Measurements from ENCODE around the gene KLF7. TPM values are rescaled to one million over a fixed set of nuclear protein-coding genes. Genes with fewer than 3 reads are reported as not detected.

The KLF7 gene
- polyA plus RNA-seq, 3 donors: 9.4 to 40.7 (median 10.3) TPM

DNA sequence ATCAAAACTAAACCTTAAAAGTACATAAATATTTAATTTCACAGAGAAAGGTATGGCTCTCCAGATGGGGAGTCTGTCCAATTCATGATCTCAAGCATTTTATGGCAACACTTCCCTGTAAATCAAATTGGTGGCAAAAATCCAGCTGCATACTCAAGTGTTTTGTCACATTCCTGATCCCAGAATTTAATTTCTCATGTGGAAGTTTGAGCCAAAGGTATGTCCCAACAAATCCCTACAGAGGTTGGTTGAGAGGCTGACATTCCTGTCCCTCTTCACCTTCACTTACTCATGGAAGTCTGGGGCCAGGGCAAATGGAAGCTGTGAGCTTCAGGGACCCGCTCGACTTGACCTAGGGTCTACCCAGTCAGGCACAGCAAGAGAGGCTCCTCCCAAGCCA lies 17.7 kb downstream of the KLF7 start:
- no peaks in the 10 kb centered on the region for H3K27me3 Mint-ChIP-seq (ENCODE audit: low read depth in 3 of 3)
- intact Hi-C loops (cut with micrococcal nuclease): no loop called here
- H3K27ac ChIP-seq (ENCODE audit: low read depth in 1 of 2, low read length in 2 of 2): no peak overlapping the region
- H3K9me3 Mint-ChIP-seq: peaks cover 0 to 2% (median 0%) of the 10 kb centered on the region in 7 donors
- peaks cover 64 to 69% of the 10 kb centered on the region in 2 donors for H3K4me1 ChIP-seq (ENCODE audit: control insufficient read depth in 1 of 2, insufficient read depth in 2 of 2, low read length in 2 of 2)
- H3K9me3 ChIP-seq (replicated peaks in 1 of 2; ENCODE audit: control insufficient read depth in 1 of 2, insufficient read depth in 1 of 2, low read length in 2 of 2): no peaks in the 10 kb centered on the region
- no peak overlapping the region for H3K4me3 Mint-ChIP-seq
- no peak for DNase-seq
- peaks cover 56% of the 10 kb centered on the region for H4K20me1 ChIP-seq (ENCODE audit: insufficient read depth, low read length)
- peaks cover 82% of the 10 kb centered on the region for H3K4me1 Mint-ChIP-seq
- no peak overlapping the region for H3K9ac ChIP-seq (ENCODE audit: insufficient read depth, low read length, poor library complexity, severe bottlenecking)
- H3K27me3 ChIP-seq (ENCODE audit: control insufficient read depth in 2 of 2, insufficient read depth in 2 of 2, low read length in 2 of 2): no peaks in the 10 kb centered on the region
- peaks cover 89% of the 10 kb centered on the region for H3K79me2 ChIP-seq (ENCODE audit: insufficient read depth, low read length)
- H3K36me3 Mint-ChIP-seq: peaks cover 48 to 61% of the 10 kb centered on the region in 2 donors
- no CpG with 5 or more reads among the region's 2 CpGs for WGBS (ENCODE audit: insufficient coverage)
- H3K4me2 ChIP-seq (replicated peaks; ENCODE audit: extremely low read depth, low read length, poor library complexity, severe bottlenecking): no peak overlapping the region
- peaks cover 5 to 43% of the 10 kb centered on the region in 2 donors for H3K36me3 ChIP-seq (replicated peaks in 1 of 2; ENCODE audit: control insufficient read depth in 1 of 2, insufficient read depth in 2 of 2, low read length in 2 of 2)
- peak overlapping the region in 1 of 7 donors; percentile 26 for H3K27ac Mint-ChIP-seq
- no peak overlapping the region for H2AFZ ChIP-seq (ENCODE audit: insufficient read depth, low read depth, low read length, poor library complexity, severe bottlenecking)
- H3K4me3 ChIP-seq (replicated peaks in 1 of 3; ENCODE audit: low read depth in 2 of 3, low read length in 3 of 3): no peak overlapping the region
- TF ChIP-seq, protein P1, sequence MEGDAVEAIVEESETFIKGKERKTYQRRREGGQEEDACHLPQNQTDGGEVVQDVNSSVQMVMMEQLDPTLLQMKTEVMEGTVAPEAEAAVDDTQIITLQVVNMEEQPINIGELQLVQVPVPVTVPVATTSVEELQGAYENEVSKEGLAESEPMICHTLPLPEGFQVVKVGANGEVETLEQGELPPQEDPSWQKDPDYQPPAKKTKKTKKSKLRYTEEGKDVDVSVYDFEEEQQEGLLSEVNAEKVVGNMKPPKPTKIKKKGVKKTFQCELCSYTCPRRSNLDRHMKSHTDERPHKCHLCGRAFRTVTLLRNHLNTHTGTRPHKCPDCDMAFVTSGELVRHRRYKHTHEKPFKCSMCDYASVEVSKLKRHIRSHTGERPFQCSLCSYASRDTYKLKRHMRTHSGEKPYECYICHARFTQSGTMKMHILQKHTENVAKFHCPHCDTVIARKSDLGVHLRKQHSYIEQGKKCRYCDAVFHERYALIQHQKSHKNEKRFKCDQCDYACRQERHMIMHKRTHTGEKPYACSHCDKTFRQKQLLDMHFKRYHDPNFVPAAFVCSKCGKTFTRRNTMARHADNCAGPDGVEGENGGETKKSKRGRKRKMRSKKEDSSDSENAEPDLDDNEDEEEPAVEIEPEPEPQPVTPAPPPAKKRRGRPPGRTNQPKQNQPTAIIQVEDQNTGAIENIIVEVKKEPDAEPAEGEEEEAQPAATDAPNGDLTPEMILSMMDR (IDR thresholded peaks at IDR 0.05): no peak

DNA sequence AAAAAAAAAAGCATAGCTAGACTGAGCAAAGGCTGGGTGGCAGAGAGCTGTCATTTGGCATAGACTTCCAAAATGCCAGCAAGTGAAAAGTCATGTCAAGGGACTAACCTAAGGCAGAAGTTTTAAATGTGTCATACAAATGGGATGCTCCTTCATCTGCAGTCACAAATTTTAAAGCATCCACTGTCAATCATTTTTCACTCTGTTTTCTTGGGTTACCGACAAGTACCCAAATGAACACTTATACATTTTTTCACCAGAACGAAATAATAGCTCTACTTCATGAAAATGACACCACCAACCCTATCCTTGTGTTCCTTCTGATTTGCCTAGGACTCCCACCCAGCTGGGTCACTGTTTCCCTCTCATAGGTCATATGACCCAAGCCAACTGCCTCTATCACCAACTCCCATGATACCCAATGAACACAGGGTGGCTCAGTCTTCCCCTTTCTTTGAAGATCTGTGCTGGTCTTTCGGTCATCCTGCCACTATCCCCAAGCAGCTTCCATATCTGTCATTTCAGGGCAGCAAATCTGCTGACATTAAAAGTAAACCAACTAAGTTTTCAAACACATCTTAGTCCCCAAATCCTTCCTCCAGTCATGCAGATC lies 21.5 kb downstream of the KLF7 start:
- Mint-ChIP-seq H3K9me3 (peaks cover 0 to 2% (median 0%) of the 10 kb centered on the region in 7 donors), H3K4me1 (peaks cover 80% of the 10 kb centered on the region), H3K27ac (peak overlapping the region; percentile 96 to 100 (median 97)), H3K27me3 (ENCODE audit: low read depth in 3 of 3) (no peaks in the 10 kb centered on the region), H3K36me3 (peaks cover 46 to 52% of the 10 kb centered on the region in 2 donors), H3K4me3 (peak overlapping the region; percentile 70 to 76)
- peaks cover 82% of the 10 kb centered on the region for H3K79me2 ChIP-seq (ENCODE audit: insufficient read depth, low read length)
- H3K9ac ChIP-seq (ENCODE audit: insufficient read depth, low read length, poor library complexity, severe bottlenecking): peak overlapping the region; percentile 75
- H3K9me3 ChIP-seq (replicated peaks in 1 of 2; ENCODE audit: control insufficient read depth in 1 of 2, insufficient read depth in 1 of 2, low read length in 2 of 2): no peaks in the 10 kb centered on the region
- peak overlapping the region; percentile 97 to 99 for H3K27ac ChIP-seq (ENCODE audit: low read depth in 1 of 2, low read length in 2 of 2)
- intact Hi-C loops (cut with micrococcal nuclease): loop anchor here in 1 of 2 donors (5.0 kb wide), 1 partner anchor 93 kb away; no protein-coding TSS in a partner anchor
- H3K27me3 ChIP-seq (ENCODE audit: control insufficient read depth in 2 of 2, insufficient read depth in 2 of 2, low read length in 2 of 2): no peaks in the 10 kb centered on the region
- H3K4me1 ChIP-seq (ENCODE audit: control insufficient read depth in 1 of 2, insufficient read depth in 2 of 2, low read length in 2 of 2): peaks cover 66 to 69% of the 10 kb centered on the region in 2 donors
- WGBS (ENCODE audit: insufficient coverage): 62% methylated on average over 3 of the region's 3 CpGs
- H2AFZ ChIP-seq (ENCODE audit: insufficient read depth, low read depth, low read length, poor library complexity, severe bottlenecking): no peak overlapping the region
- TF ChIP-seq, protein P1 (IDR thresholded peaks at IDR 0.05): no peak
- peak overlapping the region; percentile 67 for H3K4me2 ChIP-seq (replicated peaks; ENCODE audit: extremely low read depth, low read length, poor library complexity, severe bottlenecking)
- peak in 2 of 3 donors; percentile 52 to 68 for DNase-seq
- peaks cover 21% of the 10 kb centered on the region for H4K20me1 ChIP-seq (ENCODE audit: insufficient read depth, low read length)
- H3K36me3 ChIP-seq (replicated peaks in 1 of 2; ENCODE audit: control insufficient read depth in 1 of 2, insufficient read depth in 2 of 2, low read length in 2 of 2): peaks cover 5 to 39% of the 10 kb centered on the region in 2 donors
- H3K4me3 ChIP-seq (replicated peaks in 1 of 3; ENCODE audit: low read depth in 2 of 3, low read length in 3 of 3): peak overlapping the region; percentile 23 to 67 (median 35)

Measured in CD14-positive monocyte (primary cell).